HFF-Myc (cell line): ENCODE data around the gene DSE.

Experiments
- DNase-seq: peaks from one replicate; pipeline ENCODE4 v3.0.0-alpha.2; 2011; ENCODE audit warnings: low read depth; ENCODE audit errors: extremely low read depth
- H3K4me3 ChIP-seq: replicated peaks from 2 replicates; pipeline ENCODE4 v1.5.1; 2011; ENCODE audit warnings: low read depth, mild to moderate bottlenecking, control low read depth, low read length
- CTCF ChIP-seq: IDR thresholded peaks from 2 replicates; pipeline ENCODE4 v1.5.1; 2012; ENCODE audit warnings: mild to moderate bottlenecking, low read depth, low read length, control low read depth; ENCODE audit errors: missing control alignments

Gene DSE

GRCh38 chr6:116385459-116385802 is 14.7 kb downstream of the DSE start:
- no peak overlapping the region for H3K4me3 ChIP-seq
- TF ChIP-seq CTCF: no peak
- no peak for DNase-seq

- TF ChIP-seq CTCF: no peak
- H3K4me3 ChIP-seq: no peak overlapping the region
- no peak for DNase-seq
These were observed 15.2 kb downstream of the DSE start for GRCh38 chr6:116385921-116386320.

- H3K4me3 ChIP-seq: no peak overlapping the region
- no peak for TF ChIP-seq CTCF
- no peak for DNase-seq
These were observed 16.0 kb downstream of the DSE start for GRCh38 chr6:116386581-116387299.

- DNase-seq: no peak
- TF ChIP-seq CTCF: no peak
- no peak overlapping the region for H3K4me3 ChIP-seq
These were observed 16.6 kb downstream of the DSE start for GRCh38 chr6:116387374-116387773.

- no peak for DNase-seq
- no peak overlapping the region for H3K4me3 ChIP-seq
- no peak for TF ChIP-seq CTCF
These were observed 18.2 kb downstream of the DSE start for GRCh38 chr6:116388924-116389323.

- no peak for DNase-seq
- TF ChIP-seq CTCF: no peak
- H3K4me3 ChIP-seq: no peak overlapping the region
These were observed 18.6 kb downstream of the DSE start for GRCh38 chr6:116389357-116389756.

GRCh38 chr6:116390581-116390980 is 19.8 kb downstream of the DSE start:
- no peak overlapping the region for H3K4me3 ChIP-seq
- no peak for DNase-seq
- no peak for TF ChIP-seq CTCF
